Measurements from ENCODE around the gene PKP2. TPM values are rescaled to one million over a fixed set of nuclear protein-coding genes. Genes with fewer than 3 reads are reported as not detected.
A peak's percentile ranks its signal among the peaks of the same experiment; 100 is the strongest.

The PKP2 gene
- total and polyA plus RNA-seq, 2 experiments from 2014 or later, result 363 to 376 TPM

DNA sequence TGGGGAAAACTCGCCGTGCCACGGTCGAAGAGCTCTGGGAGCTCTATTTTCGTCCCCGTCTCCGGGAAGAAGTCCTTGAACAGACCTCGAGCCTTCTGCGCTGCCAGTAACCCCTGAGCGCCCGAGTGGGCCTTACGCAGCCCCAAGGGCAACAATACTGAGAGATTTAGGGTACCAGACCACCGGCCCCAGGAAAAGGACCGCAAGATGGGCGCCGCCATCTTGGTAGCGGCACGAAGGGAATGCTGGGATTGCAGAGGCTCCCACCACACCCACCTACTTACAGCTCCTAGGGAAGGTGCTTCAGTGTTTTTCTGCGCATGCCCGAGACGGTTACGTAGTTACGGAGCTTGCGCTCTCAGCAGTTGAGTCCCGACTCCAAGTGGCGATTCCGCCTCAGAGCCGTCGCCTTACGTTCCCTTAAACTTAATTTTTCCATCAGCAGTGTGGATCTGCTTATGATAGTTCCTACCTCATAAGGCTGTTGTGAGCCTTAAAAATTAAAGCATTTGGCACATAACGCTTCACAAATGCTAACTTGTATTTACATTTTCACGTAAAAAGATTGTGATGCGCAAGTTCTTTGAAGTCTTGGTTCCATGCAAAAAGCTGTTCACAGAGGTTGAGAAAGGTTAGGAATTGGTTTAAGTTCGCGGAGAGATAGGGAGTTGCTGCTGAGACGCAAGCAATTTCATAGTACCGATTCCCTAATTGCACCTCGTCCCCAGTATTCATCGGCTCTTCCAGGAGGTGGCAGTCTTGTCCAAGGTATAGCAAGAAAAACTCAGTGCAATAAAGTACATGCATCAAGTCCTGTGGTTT lies 140.7 kb downstream of the PKP2 start, which contains the start of gene YARS2:
Gene YARS2, minus strand, starts transcription at position 244 of the 822 bp plus-strand sequence. Its CDS starts 23 bp downstream, at position 221.
- peak within 1 kb of the TSS; percentile 95 for H3K27ac ChIP-seq
- peak within 1 kb of the TSS; percentile 89 for H3K4me3 ChIP-seq
- TF ChIP-seq, protein P1, sequence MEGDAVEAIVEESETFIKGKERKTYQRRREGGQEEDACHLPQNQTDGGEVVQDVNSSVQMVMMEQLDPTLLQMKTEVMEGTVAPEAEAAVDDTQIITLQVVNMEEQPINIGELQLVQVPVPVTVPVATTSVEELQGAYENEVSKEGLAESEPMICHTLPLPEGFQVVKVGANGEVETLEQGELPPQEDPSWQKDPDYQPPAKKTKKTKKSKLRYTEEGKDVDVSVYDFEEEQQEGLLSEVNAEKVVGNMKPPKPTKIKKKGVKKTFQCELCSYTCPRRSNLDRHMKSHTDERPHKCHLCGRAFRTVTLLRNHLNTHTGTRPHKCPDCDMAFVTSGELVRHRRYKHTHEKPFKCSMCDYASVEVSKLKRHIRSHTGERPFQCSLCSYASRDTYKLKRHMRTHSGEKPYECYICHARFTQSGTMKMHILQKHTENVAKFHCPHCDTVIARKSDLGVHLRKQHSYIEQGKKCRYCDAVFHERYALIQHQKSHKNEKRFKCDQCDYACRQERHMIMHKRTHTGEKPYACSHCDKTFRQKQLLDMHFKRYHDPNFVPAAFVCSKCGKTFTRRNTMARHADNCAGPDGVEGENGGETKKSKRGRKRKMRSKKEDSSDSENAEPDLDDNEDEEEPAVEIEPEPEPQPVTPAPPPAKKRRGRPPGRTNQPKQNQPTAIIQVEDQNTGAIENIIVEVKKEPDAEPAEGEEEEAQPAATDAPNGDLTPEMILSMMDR (IDR thresholded peaks at IDR 0.05; ENCODE audit: low read depth, low read length), result peak; percentile 78
- peak; percentile 97 to 99 for DNase-seq (ENCODE audit: low read depth in 1 of 2, low spot score in 1 of 2)
- H3K9me3 ChIP-seq (ENCODE audit: low read depth), result no peaks in the 10 kb centered on the region
- peaks cover 8% of the 10 kb centered on the region for H3K4me1 ChIP-seq (ENCODE audit: low read depth)
- H3K36me3 ChIP-seq, result peaks cover 9% of the 10 kb centered on the region
- H3K27me3 ChIP-seq, result no peaks in the 10 kb centered on the region

DNA sequence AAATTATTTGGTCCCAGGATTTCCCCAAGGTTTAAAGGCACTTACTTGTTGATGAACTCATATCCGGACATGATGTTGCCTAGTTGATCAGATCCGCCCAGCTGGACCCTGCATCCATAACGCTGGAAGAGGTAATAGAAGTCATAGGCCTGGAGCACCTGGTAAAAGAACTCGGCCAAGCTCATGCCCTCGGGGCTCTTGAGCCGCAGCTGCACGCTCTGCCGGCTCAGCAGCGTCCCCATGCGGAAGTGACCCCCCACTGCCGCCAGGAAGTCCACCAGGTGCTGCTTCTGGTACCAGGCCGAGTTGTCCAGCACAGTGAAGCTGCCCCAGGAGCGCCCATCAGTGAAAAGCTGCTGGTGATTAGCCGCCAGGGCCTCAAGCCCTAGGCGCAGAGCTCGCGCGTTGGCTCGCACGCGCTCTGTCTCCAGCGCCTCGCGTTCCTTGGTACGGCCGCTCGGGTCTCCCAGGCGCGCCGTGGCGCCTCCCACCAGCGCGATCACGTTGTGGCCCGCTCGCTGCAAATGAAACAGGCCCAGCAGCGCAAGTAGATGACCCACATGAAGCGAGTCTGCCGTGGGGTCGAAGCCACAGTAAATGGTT lies 141.4 kb downstream of the PKP2 start:
- H3K4me1 ChIP-seq (ENCODE audit: low read depth), result peaks cover 8% of the 10 kb centered on the region
- TF ChIP-seq, protein P1 (IDR thresholded peaks at IDR 0.05; ENCODE audit: low read depth, low read length), result peak; percentile 78

DNA sequence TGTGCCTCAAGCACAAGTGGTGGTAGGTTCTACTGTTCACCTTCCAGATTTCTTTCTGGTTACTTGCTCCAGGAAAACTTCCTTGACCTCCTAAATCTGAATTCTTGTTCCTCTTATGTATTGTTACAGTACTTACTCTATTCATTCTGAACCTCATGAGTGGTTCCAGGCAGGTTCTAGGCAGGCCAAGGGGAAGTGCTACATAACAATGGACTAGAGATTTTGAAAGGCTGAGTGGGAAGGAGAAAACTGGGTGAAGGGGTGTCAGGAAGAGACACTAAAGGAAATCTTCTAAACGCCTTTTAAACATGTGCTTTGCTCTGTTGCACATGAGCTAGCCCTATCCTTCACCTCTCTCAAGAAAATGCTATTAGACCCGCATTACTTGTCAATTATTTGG lies 142.5 kb downstream of the PKP2 start:
- Histone ChIP-seq H3K27me3 (no peaks in the 10 kb centered on the region), H3K27ac (no peak overlapping the region)
- TF ChIP-seq, protein P1 (IDR thresholded peaks at IDR 0.05; ENCODE audit: low read depth, low read length), result no peak

More for the DNA sequence above, 141.4 kb downstream of the PKP2 start:
- Histone ChIP-seq H3K27ac (peak overlapping the region; percentile 95), H3K4me3 (peak overlapping the region; percentile 89), H3K27me3 (no peaks in the 10 kb centered on the region), H3K9me3 (ENCODE audit: low read depth) (no peaks in the 10 kb centered on the region), H3K36me3 (peaks cover 15% of the 10 kb centered on the region)
- peak; percentile 68 to 73 for DNase-seq (ENCODE audit: low read depth in 1 of 2, low spot score in 1 of 2)

DNA sequence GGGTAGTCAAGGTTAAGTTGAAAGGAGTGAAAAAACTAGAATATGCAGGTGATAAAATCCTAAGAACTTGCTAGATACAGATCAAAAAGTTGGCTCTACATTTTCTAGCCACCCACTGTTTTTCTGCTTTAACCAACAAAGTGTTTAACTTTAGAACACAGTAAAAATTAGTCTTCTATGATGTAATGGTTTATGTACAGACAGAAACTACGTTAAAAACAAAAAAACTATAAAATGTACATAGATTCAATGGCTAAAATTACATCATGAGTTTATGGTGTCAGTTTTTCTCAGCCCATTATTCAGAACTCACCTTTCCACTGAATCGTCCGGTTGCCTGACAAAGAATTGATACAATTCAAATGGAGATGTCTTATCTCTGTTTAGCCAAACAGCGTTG lies 143.0 kb downstream of the PKP2 start:
- Histone ChIP-seq H3K9me3 (ENCODE audit: low read depth) (no peaks in the 10 kb centered on the region), H3K4me3 (no peak overlapping the region), H3K27me3 (no peaks in the 10 kb centered on the region), H3K27ac (no peak overlapping the region), H3K4me1 (ENCODE audit: low read depth) (peaks cover 8% of the 10 kb centered on the region), H3K36me3 (peaks cover 29% of the 10 kb centered on the region)
- no peak for DNase-seq (ENCODE audit: low read depth in 1 of 2, low spot score in 1 of 2)
- TF ChIP-seq, protein P1 (IDR thresholded peaks at IDR 0.05; ENCODE audit: low read depth, low read length), result no peak

More for the DNA sequence above, 142.5 kb downstream of the PKP2 start:
- H3K36me3 ChIP-seq, result peaks cover 24% of the 10 kb centered on the region
- H3K9me3 ChIP-seq (ENCODE audit: low read depth), result no peaks in the 10 kb centered on the region
- DNase-seq (ENCODE audit: low read depth in 1 of 2, low spot score in 1 of 2), result peak in 1 of 2 donors; percentile 12
- peak overlapping the region; percentile 89 for H3K4me3 ChIP-seq
- peaks cover 8% of the 10 kb centered on the region for H3K4me1 ChIP-seq (ENCODE audit: low read depth)

DNA sequence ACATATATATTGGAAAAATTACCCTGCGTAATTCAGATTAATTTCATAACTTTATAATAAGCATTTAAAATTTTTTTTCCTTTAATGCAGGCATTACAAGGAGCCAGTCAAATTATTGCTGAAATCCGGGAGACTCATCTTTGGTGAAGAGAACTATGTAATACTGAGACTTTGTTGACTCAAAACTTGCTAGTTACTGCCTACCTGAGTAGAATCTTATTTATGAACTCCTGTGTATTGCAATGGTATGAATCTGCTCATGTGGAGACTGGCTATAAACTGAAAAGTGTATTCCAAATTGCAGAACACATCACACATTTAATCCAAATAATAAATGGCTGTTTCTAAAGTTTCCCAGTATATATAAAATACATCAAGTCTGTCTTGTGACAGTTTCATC lies 153.3 kb downstream of the PKP2 start:
- no peak for DNase-seq (ENCODE audit: low read depth in 1 of 2, low spot score in 1 of 2)
- H3K27me3 ChIP-seq, result no peaks in the 10 kb centered on the region
- H3K36me3 ChIP-seq, result peaks cover 66% of the 10 kb centered on the region
- TF ChIP-seq, protein P1 (IDR thresholded peaks at IDR 0.05; ENCODE audit: low read depth, low read length), result no peak
- no peaks in the 10 kb centered on the region for H3K9me3 ChIP-seq (ENCODE audit: low read depth)
- peaks cover 19% of the 10 kb centered on the region for H3K4me1 ChIP-seq (ENCODE audit: low read depth)
- no peak overlapping the region for H3K27ac ChIP-seq
- H3K4me3 ChIP-seq, result no peak overlapping the region

Data from cardiac muscle cell (in vitro differentiated cells and primary cell).